Caco-2 (cell line): Measurements from ENCODE around the gene S1PR2. TPM values are rescaled to one million over a fixed set of nuclear protein-coding genes. Genes with fewer than 3 reads are reported as not detected.

Source experiments
- BruUV-seq: library from RNA; stranded (reverse); fragments of 400-500 nt; replicated peaks from 2 replicates; lab custom pipeline; 2021; lab: Mats Ljungman, UMichigan
- CTCF ChIA-PET: fragments of 300-600 bp; sonication (Branson Sonifier 250); formaldehyde crosslinking; loops from one replicate; lab custom pipeline; 2022; ENCODE audit warnings: antibody characterized with exemption; lab: Charles Lee
- POLR2A ChIA-PET: fragments of 300-600 bp; sonication (Branson Sonifier 250); formaldehyde crosslinking; loops from one replicate; lab custom pipeline; 2022; ENCODE audit warnings: antibody characterized with exemption; lab: Charles Lee
- DNase-seq, 2 experiments: peaks; one replicate each; pipeline versions ENCODE4 v3.0.0 to v3.0.0-alpha.2; 2020 to 2022
- H3K27me3 ChIP-seq: replicated peaks from 2 replicates; pipeline ENCODE4 v1.6.0; 2011; ENCODE audit warnings: low read length; ENCODE audit not compliant: control insufficient read depth, insufficient read depth
- H3K36me3 ChIP-seq: 2 replicates; pipeline ENCODE4 v1.5.1; 2011; ENCODE audit warnings: low read length; ENCODE audit not compliant: control insufficient read depth, insufficient read depth
- H3K4me1 ChIP-seq: fragments of 250-450 bp; sonication (Bioruptor Pico); 2 replicates; pipeline ENCODE4 v1.5.1; 2020; ENCODE audit warnings: mild to moderate bottlenecking
- H3K4me3 ChIP-seq: 2 replicates; pipeline ENCODE4 v1.5.1; 2011; ENCODE audit warnings: low read depth, mild to moderate bottlenecking, control low read depth, low read length
- H3K9me3 ChIP-seq: fragments of 250-450 bp; sonication (Bioruptor Pico); 2 replicates; pipeline ENCODE4 v1.5.1; 2020; ENCODE audit warnings: mild to moderate bottlenecking, moderate library complexity
- H3K27ac Mint-ChIP-seq: one replicate; pipeline ENCODE4 v1.8.0; 2022; ENCODE audit warnings: mixed read lengths; ENCODE audit not compliant: unreplicated experiment
- H3K27me3 Mint-ChIP-seq: one replicate; pipeline ENCODE4 v1.8.0; 2022; ENCODE audit warnings: mixed read lengths; ENCODE audit not compliant: insufficient read depth, unreplicated experiment
- H3K36me3 Mint-ChIP-seq: one replicate; pipeline ENCODE4 v1.8.0; 2022; ENCODE audit warnings: mild to moderate bottlenecking, mixed read lengths; ENCODE audit not compliant: insufficient read depth, unreplicated experiment
- H3K4me1 Mint-ChIP-seq: one replicate; pipeline ENCODE4 v1.8.0; 2022; ENCODE audit warnings: low read depth, mixed read lengths; ENCODE audit not compliant: unreplicated experiment
- H3K4me3 Mint-ChIP-seq: one replicate; pipeline ENCODE4 v1.8.0; 2022; ENCODE audit warnings: mild to moderate bottlenecking, moderate library complexity, mixed read lengths; ENCODE audit not compliant: unreplicated experiment
- H3K9me3 Mint-ChIP-seq: one replicate; pipeline ENCODE4 v1.8.0; 2022; ENCODE audit warnings: mixed read lengths; ENCODE audit not compliant: unreplicated experiment
- intact Hi-C: fragments of 100-400 bp; cut with micrococcal nuclease; formaldehyde crosslinking; loops from one replicate; pipeline ENCODE4 v1.10.0; 2022; ENCODE audit not compliant: unreplicated experiment
- total RNA-seq: library from RNA; stranded (reverse); gene quantifications from 2 replicates; pipeline ENCODE4 v1.2.3, GENCODE V29; 2022
- TF ChIP-seq, protein P1 (sequence below), 2 experiments: fragments of 200-600 bp in 1 of 2; IDR thresholded peaks; 1 replicate in 1 of 2; 2 replicates in 1 of 2; pipeline versions ENCODE4 v1.5.1 to v1.8.0; 2011 to 2022; ENCODE audit warnings: antibody characterized with exemption in 1 of 2, control low read depth in 1 of 2, inconsistent platforms in 1 of 2, low read depth in 1 of 2, low read length in 1 of 2, mild to moderate bottlenecking in 1 of 2, moderate library complexity in 1 of 2; ENCODE audit not compliant: insufficient read depth in 1 of 2, severe bottlenecking in 1 of 2, unreplicated experiment in 1 of 2

The S1PR2 gene
- total RNA-seq, 1 experiment from 2014 or later = 6.2 TPM

DNA sequence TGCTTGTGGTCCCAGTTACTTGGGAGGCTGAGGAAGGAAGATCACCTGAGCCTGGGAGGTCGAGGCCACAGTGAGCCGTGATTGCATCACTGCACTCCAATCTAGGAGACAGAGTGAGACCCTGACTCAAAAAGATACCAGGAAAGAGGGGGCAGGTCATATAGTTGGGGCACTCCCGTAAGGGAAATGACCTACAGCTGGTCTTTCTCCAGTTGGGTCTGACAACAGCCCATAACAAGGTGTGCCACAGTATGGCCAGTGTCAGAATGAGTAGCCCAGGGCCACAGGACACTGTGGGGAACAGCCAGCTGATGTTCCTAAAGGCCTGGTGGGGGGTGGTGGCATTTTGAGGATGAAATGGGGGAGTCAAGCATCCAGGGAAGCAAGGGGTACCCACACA lies 47.2 kb downstream of the S1PR2 start:
- H3K4me3 Mint-ChIP-seq = no peak overlapping the region
- Histone ChIP-seq H3K9me3 (no peaks in the 10 kb centered on the region), H3K4me3 (no peak overlapping the region), H3K36me3 (no peaks in the 10 kb centered on the region), H3K4me1 (no peaks in the 10 kb centered on the region), H3K27me3 (no peaks in the 10 kb centered on the region)
- intact Hi-C loops = no loop called here
- DNase-seq = no peak
- TF ChIP-seq, protein P1, sequence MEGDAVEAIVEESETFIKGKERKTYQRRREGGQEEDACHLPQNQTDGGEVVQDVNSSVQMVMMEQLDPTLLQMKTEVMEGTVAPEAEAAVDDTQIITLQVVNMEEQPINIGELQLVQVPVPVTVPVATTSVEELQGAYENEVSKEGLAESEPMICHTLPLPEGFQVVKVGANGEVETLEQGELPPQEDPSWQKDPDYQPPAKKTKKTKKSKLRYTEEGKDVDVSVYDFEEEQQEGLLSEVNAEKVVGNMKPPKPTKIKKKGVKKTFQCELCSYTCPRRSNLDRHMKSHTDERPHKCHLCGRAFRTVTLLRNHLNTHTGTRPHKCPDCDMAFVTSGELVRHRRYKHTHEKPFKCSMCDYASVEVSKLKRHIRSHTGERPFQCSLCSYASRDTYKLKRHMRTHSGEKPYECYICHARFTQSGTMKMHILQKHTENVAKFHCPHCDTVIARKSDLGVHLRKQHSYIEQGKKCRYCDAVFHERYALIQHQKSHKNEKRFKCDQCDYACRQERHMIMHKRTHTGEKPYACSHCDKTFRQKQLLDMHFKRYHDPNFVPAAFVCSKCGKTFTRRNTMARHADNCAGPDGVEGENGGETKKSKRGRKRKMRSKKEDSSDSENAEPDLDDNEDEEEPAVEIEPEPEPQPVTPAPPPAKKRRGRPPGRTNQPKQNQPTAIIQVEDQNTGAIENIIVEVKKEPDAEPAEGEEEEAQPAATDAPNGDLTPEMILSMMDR (IDR thresholded peaks at IDR 0.05; ENCODE audit: insufficient read depth in 1 of 2, low read depth in 1 of 2, low read length in 1 of 2, severe bottlenecking in 1 of 2, unreplicated experiment in 1 of 2) = no peak
- POLR2A ChIA-PET = no interaction called here
- peaks cover 54% of the 10 kb centered on the region for H3K36me3 Mint-ChIP-seq
- no peaks in the 10 kb centered on the region for H3K4me1 Mint-ChIP-seq
- no peaks in the 10 kb centered on the region for H3K27me3 Mint-ChIP-seq
- no TSS peak for BruUV-seq
- CTCF ChIA-PET = no interaction called here
- no peaks in the 10 kb centered on the region for H3K9me3 Mint-ChIP-seq
- peak overlapping the region; percentile 40 for H3K27ac Mint-ChIP-seq

DNA sequence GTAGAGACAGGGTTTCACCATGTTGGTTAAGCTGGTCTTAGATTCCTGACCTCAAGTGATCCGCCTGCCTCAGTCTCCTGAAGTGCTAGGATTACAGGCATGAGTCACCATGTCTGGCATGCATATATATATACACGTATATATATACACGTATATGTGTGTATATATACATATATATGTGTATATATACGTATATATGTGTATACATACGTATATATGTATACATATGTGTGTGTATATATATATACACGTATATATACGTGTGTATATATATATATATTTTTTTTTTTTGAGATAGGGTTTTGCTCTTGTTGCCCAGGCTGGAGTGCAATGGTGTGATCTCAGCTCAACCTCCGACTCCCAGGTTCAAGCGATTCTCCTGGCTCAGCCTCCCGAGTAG lies 48.3 kb downstream of the S1PR2 start:
- peaks cover 60% of the 10 kb centered on the region for H3K36me3 Mint-ChIP-seq
- no peaks in the 10 kb centered on the region for H3K36me3 ChIP-seq
- POLR2A ChIA-PET = no interaction called here
- H3K4me3 ChIP-seq = no peak overlapping the region
- H3K27me3 Mint-ChIP-seq = no peaks in the 10 kb centered on the region
- no peaks in the 10 kb centered on the region for H3K4me1 Mint-ChIP-seq
- H3K4me1 ChIP-seq = no peaks in the 10 kb centered on the region
- H3K9me3 Mint-ChIP-seq = no peaks in the 10 kb centered on the region
- H3K9me3 ChIP-seq = no peaks in the 10 kb centered on the region
- no TSS peak for BruUV-seq
- intact Hi-C loops = no loop called here
- no peak overlapping the region for H3K4me3 Mint-ChIP-seq
- TF ChIP-seq, protein P1 (IDR thresholded peaks at IDR 0.05; ENCODE audit: insufficient read depth in 1 of 2, low read depth in 1 of 2, low read length in 1 of 2, severe bottlenecking in 1 of 2, unreplicated experiment in 1 of 2) = no peak
- CTCF ChIA-PET = no interaction called here
- no peak for DNase-seq
- H3K27ac Mint-ChIP-seq = no peak overlapping the region
- H3K27me3 ChIP-seq = no peaks in the 10 kb centered on the region

DNA sequence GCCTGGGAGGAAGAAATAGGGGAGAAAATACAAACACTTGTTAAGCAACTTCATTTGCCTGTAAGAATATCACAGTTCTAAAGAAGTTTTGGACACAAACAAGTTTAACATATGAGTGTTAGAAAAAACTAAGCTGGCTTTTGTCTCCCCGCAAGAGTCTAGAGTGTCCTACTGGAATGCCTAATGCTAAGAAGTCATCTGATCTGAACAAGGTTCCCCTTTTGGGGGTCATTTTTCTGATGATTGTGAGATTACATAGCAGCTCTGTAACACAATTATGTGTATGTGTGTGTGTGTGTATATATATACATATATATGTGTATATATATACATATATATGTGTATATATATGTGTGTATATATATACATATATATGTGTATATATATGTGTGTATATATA lies 49.1 kb downstream of the S1PR2 start:
- H3K27me3 Mint-ChIP-seq = no peaks in the 10 kb centered on the region
- no peaks in the 10 kb centered on the region for H3K4me1 ChIP-seq
- H3K9me3 Mint-ChIP-seq = no peaks in the 10 kb centered on the region
- no peaks in the 10 kb centered on the region for H3K9me3 ChIP-seq
- POLR2A ChIA-PET = no interaction called here
- CTCF ChIA-PET = no interaction called here
- intact Hi-C loops = no loop called here
- H3K4me3 ChIP-seq = no peak overlapping the region
- BruUV-seq = no TSS peak
- H3K4me1 Mint-ChIP-seq = no peaks in the 10 kb centered on the region
- peaks cover 68% of the 10 kb centered on the region for H3K36me3 Mint-ChIP-seq
- no peak overlapping the region for H3K4me3 Mint-ChIP-seq
- no peaks in the 10 kb centered on the region for H3K27me3 ChIP-seq
- no peak overlapping the region for H3K27ac Mint-ChIP-seq
- no peak for DNase-seq
- TF ChIP-seq, protein P1 (IDR thresholded peaks at IDR 0.05; ENCODE audit: insufficient read depth in 1 of 2, low read depth in 1 of 2, low read length in 1 of 2, severe bottlenecking in 1 of 2, unreplicated experiment in 1 of 2) = no peak
- H3K36me3 ChIP-seq = no peaks in the 10 kb centered on the region
